ENCODE results near the gene BTN2A1. TPM values are rescaled to one million over a fixed set of nuclear protein-coding genes. Genes with fewer than 3 reads are reported as not detected.

Gene BTN2A1
- total and polyA plus RNA-seq, 9 of the 15 experiments (the other 6 are each of a cell fraction or from before 2014, with no cell fraction given): 6.7 to 22.1 (median 16.4) TPM

DNA sequence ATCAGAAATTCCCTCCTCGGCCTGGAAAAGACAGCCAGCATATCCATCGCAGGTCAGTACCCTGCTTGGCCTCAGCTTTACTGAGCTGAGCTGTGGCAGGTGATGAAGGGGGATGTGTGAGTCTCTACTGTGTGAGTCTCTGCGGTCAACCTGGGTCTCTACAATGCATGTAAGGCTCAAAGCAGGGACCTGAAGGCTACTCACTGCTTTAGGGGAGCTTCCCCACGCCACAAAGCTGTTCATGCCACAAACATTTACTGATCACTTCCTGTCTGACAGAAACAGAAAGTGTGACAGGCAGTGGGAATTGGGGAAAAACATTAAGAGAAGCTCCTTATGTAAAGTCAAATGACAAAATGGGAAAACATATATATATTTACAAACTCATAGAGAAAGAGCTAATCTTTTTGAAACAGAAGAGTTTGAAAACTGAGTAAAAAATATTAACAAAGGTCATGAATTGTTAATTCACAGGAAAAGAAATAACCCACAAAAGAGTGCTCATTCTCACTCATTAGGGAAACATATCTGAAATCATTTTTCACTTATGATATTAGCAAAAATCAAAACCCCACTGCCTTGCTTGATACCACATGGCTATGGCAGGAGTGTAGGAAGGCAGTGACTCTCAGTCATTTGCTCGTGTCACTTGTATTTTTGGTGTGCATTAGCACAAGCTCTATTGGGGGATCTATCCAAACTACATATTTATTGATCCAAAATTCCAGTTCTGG, 11.7 kb upstream of the BTN2A1 start:
- POLR2A ChIA-PET: interaction anchor here (1.6 to 2.6 kb wide), 2 partner anchors 10 kb away, joined by 5 to 21 read pairs; no protein-coding TSS in a partner anchor
- no peak for FAIRE-seq
- BruUV-seq (replicated peaks): no TSS peak
- no peak overlapping the region for H3K27ac ChIP-seq (ENCODE audit: extremely low read depth, low read depth, low read length)
- in situ Hi-C loops (cut with MboI) (no loop called here), intact Hi-C loops (cut with micrococcal nuclease) (no loop called here)
- H3K27me3 ChIP-seq (ENCODE audit: control insufficient read depth in 2 of 2, insufficient read depth in 2 of 2, low read length in 2 of 2): no peaks in the 10 kb centered on the region
- DNase-seq (ENCODE audit: extremely low read depth in 1 of 4, low spot score in 3 of 4): no peak
- H3K4me1 ChIP-seq (replicated peaks in 1 of 2; ENCODE audit: control insufficient read depth in 2 of 2, insufficient read depth in 2 of 2, low read length in 2 of 2): 0 out of 5 replicates have a peak, but pooled peaks cover 0 to 3% of the 10 kb centered on the region in 2 experiments
- no peaks in the 10 kb centered on the region for H3K36me3 ChIP-seq (ENCODE audit: control insufficient read depth, insufficient read depth, low read length)
- CTCF ChIA-PET (ENCODE audit: low intra/inter-chr PET ratio): no interaction called here
- H3K9ac ChIP-seq (ENCODE audit: insufficient read depth in 1 of 2, low read depth in 2 of 2, low read length in 2 of 2): no peak overlapping the region; a peak in 1 of 4 replicates
- no peaks in the 10 kb centered on the region for H3K79me2 ChIP-seq (ENCODE audit: control insufficient read depth, insufficient read depth, low read length)
- peak overlapping the region; percentile 11; the same call in 1 of the 2 replicates for H2AFZ ChIP-seq (ENCODE audit: low read depth, low read length)
- no peak overlapping the region for H3K4me2 ChIP-seq (ENCODE audit: insufficient read depth, low read length)
- no peaks in the 10 kb centered on the region for H3K9me3 ChIP-seq (replicated peaks; ENCODE audit: control insufficient read depth, insufficient read depth, low read depth, low read length)
- 26% methylated on average over 5 of the region's 5 CpGs for WGBS (ENCODE audit: insufficient coverage, low coverage, missing lambda C conversion rate)
- peak; percentile 32; the same call in 2 of the 3 replicates for ATAC-seq
- H3K9me1 ChIP-seq (ENCODE audit: control insufficient read depth, insufficient read depth, low read length): no peaks in the 10 kb centered on the region
- H3K4me3 ChIP-seq: no peak overlapping the region
- no peaks in the 10 kb centered on the region for H4K20me1 ChIP-seq (replicated peaks; ENCODE audit: control insufficient read depth, insufficient read depth, low read length)
- no peak for TF ChIP-seq TCF7 (IDR thresholded peaks at IDR 0.05; ENCODE audit: borderline replicate concordance)
- TF ChIP-seq, protein P1, sequence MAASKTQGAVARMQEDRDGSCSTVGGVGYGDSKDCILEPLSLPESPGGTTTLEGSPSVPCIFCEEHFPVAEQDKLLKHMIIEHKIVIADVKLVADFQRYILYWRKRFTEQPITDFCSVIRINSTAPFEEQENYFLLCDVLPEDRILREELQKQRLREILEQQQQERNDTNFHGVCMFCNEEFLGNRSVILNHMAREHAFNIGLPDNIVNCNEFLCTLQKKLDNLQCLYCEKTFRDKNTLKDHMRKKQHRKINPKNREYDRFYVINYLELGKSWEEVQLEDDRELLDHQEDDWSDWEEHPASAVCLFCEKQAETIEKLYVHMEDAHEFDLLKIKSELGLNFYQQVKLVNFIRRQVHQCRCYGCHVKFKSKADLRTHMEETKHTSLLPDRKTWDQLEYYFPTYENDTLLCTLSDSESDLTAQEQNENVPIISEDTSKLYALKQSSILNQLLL (CRISPR knock-in tag; IDR thresholded peaks at IDR 0.05; ENCODE audit: borderline replicate concordance): no peak
- no peak for TF ChIP-seq RCOR1 (IDR thresholded peaks at IDR 0.05; ENCODE audit: borderline replicate concordance in 1 of 2, low read depth in 2 of 2, low read length in 2 of 2)
